Activated naive CD8-positive, alpha-beta T cell treated with anti-CD3 and anti-CD28 coated beads, Interleukin-2, amount 50 U/mL, for 24 hours (primary cell): Measurements from ENCODE around the gene PRDX5.
A peak's percentile ranks its signal among the peaks of the same experiment; 100 is the strongest.

Experiments used
- ATAC-seq: fragments of 150-1000 bp; cut with Tn5 transposase; one replicate; pipeline ENCODE4 v1.10.0; 2021
- DNase-seq: peaks from one replicate; pipeline ENCODE4 v3.0.0; 2021
- H3K27ac Mint-ChIP-seq: one replicate; pipeline ENCODE4 v1.8.0; 2021; ENCODE audit warnings: mild to moderate bottlenecking, mixed read lengths
- H3K27me3 Mint-ChIP-seq: one replicate; pipeline ENCODE4 v1.8.0; 2021; ENCODE audit warnings: mixed read lengths
- H3K36me3 Mint-ChIP-seq: one replicate; pipeline ENCODE4 v1.8.0; 2021; ENCODE audit warnings: low read depth, mixed read lengths
- H3K4me1 Mint-ChIP-seq: one replicate; pipeline ENCODE4 v1.8.0; 2021; ENCODE audit warnings: mixed read lengths
- H3K4me3 Mint-ChIP-seq: one replicate; pipeline ENCODE4 v1.8.0; 2021; ENCODE audit warnings: mild to moderate bottlenecking, moderate library complexity, mixed read lengths
- H3K9me3 Mint-ChIP-seq: one replicate; pipeline ENCODE4 v1.8.0; 2021; ENCODE audit warnings: mixed read lengths

PRDX5 gene

GRCh38 chr11:64317961-64318765 is at the start of gene PRDX5:
TSS of gene PRDX5 (plus strand) at chr11:64318121. CDS start at chr11:64318216, 95 bp downstream.
- Mint-ChIP-seq H3K4me3 (peak within 1 kb of the TSS; percentile 97), H3K27ac (peak within 1 kb of the TSS; percentile 98), H3K9me3 (no peaks in the 10 kb centered on the region), H3K4me1 (peaks cover 29% of the 10 kb centered on the region), H3K36me3 (peaks cover 33% of the 10 kb centered on the region), H3K27me3 (no peaks in the 10 kb centered on the region)
- DNase-seq = peak; percentile 94
- peak; percentile 75 for ATAC-seq

DNA sequence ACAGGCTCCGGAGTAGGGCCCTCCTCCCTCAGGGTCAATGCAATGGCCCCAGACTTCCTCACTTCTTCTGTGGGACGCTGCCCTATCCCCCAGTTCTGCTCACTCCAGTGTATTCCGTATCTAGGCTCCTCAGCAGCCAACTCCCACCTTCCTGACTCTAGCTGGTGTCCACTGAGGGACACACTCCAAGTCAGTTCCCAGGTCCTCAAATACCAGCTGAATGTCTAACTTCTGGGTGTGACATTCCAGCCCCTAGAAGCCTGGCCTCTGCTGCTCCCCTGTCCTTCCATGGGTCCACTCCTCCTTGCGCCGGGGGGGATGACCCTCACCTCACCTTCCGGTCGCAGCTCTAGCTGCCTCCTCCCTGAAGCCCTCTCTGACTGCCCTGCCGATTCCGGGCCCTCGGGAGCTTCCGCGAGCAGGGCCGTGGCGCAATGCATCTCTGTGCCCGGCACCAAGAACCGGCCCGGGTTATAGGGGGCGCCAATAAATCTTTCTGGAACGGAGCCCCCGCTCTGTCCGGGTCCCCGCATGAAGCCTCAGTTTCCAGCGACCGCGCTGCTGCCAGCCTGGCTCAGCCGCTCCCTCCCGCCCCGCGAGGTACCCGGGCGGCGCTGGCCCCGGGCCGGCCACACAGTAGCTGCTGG is 48.9 kb upstream of the PRDX5 start:
- peak; percentile 60 for DNase-seq
- ATAC-seq = peak; percentile 9
- peak overlapping the region; percentile 91 for H3K27ac Mint-ChIP-seq
- H3K27me3 Mint-ChIP-seq = no peaks in the 10 kb centered on the region
- peaks cover 28% of the 10 kb centered on the region for H3K4me1 Mint-ChIP-seq
- no peaks in the 10 kb centered on the region for H3K9me3 Mint-ChIP-seq
- peaks cover 9% of the 10 kb centered on the region for H3K36me3 Mint-ChIP-seq
- peak overlapping the region; percentile 98 for H3K4me3 Mint-ChIP-seq

DNA sequence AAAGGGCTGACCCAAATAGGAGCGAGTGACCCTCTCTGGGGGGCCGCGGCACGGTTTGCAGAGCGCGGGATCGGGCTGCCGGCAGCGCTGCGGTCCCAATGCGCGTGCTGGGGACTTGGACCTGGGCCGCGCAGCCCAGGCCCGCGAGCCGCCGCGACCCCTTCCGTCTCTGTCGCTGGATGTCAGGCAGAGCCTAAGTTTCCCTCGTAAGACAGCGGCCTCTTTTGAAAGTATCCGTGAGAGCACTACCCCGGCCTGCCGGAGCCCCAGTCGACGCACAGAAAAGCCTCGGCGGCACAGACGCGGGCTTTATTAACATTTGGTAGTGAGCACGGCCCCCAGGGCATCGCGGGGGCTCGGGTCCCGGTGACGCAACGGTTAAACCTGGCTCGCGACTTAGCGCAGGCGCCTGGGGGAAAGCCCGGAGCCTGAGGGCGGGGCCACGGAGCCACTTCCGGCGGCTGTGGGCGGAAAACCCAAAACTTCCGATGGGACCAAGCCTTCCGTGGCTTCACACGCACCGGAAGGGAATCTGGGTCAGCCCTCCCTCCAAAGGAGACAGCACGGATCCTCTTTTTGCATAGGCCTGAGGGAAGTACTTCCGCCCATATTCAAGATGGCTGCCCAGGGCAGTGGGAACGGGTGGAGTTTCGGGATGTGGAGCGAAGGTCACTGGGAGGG is 48.2 kb upstream of the PRDX5 start:
- peaks cover 28% of the 10 kb centered on the region for H3K4me1 Mint-ChIP-seq
- peak overlapping the region; percentile 98 for H3K4me3 Mint-ChIP-seq
- DNase-seq (peak; percentile 99), ATAC-seq (peak; percentile 86)
- H3K27ac Mint-ChIP-seq = peak overlapping the region; percentile 96
- H3K27me3 Mint-ChIP-seq = no peaks in the 10 kb centered on the region
- no peaks in the 10 kb centered on the region for H3K9me3 Mint-ChIP-seq
- peaks cover 9% of the 10 kb centered on the region for H3K36me3 Mint-ChIP-seq

DNA sequence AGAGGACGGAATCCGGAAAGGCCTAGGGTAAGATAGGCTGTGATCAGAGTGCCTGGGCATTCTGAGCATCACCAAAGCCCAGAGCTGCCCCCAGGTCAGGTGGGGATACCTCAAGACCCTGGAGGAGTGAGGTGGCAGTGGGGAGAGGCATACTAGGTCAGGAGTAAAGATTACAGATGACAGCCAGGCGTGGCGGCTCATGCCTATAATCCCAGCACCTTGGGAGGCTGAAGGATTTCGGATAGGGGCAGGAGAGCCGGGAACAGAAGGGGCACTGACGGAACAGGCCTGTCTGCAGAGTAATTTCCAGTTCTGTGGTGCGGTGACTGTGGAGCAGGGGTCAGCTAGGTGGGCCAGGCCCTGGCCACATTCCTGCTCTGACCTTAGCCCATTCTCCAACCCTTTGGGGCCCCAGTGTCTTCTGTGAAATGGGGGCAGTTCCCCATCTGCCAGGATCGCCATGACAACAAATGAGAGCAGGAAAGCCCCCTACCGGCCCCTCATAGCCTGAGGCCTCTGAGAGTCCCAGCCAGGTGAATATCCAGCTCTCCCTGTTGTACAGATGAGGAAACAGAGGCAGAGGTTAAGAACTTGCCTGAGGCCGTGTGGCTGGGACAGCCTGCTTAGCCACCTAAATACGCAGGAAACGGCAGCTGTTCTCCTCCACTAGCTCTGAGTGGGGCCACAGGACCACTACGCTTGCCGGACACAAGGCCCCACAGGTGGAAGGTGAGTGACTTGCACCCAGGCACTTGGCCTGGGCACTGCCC is 42.7 kb upstream of the PRDX5 start:
- Mint-ChIP-seq H3K4me1 (peaks cover 10% of the 10 kb centered on the region), H3K27ac (no peak overlapping the region), H3K9me3 (no peaks in the 10 kb centered on the region), H3K27me3 (no peaks in the 10 kb centered on the region), H3K4me3 (no peak overlapping the region), H3K36me3 (peaks cover 2% of the 10 kb centered on the region)
- no peak for ATAC-seq
- DNase-seq = no peak

- ATAC-seq = no peak
- H3K9me3 Mint-ChIP-seq = no peaks in the 10 kb centered on the region
- DNase-seq = no peak
- no peaks in the 10 kb centered on the region for H3K27me3 Mint-ChIP-seq
- no peak overlapping the region for H3K4me3 Mint-ChIP-seq
- H3K4me1 Mint-ChIP-seq = peaks cover 8% of the 10 kb centered on the region
- H3K27ac Mint-ChIP-seq = no peak overlapping the region
- H3K36me3 Mint-ChIP-seq = no peaks in the 10 kb centered on the region
Observed at GRCh38 chr11:64275841-64276240, 42.1 kb upstream of the PRDX5 start.

GRCh38 chr11:64276653-64277431 is 41.1 kb upstream of the PRDX5 start:
- no peak overlapping the region for H3K4me3 Mint-ChIP-seq
- no peak for DNase-seq
- no peak overlapping the region for H3K27ac Mint-ChIP-seq

GRCh38 chr11:64278576-64279190 is 39.2 kb upstream of the PRDX5 start:
- ATAC-seq (no peak), DNase-seq (no peak)
- Mint-ChIP-seq H3K27me3 (no peaks in the 10 kb centered on the region), H3K4me3 (no peak overlapping the region), H3K36me3 (peaks cover 9% of the 10 kb centered on the region), H3K4me1 (peaks cover 4% of the 10 kb centered on the region), H3K27ac (no peak overlapping the region), H3K9me3 (no peaks in the 10 kb centered on the region)

More at GRCh38 chr11:64276653-64277431, 41.1 kb upstream of the PRDX5 start:
- ATAC-seq = no peak
- Mint-ChIP-seq H3K9me3 (no peaks in the 10 kb centered on the region), H3K27me3 (no peaks in the 10 kb centered on the region), H3K36me3 (peaks cover 4% of the 10 kb centered on the region), H3K4me1 (peaks cover 6% of the 10 kb centered on the region)

DNA sequence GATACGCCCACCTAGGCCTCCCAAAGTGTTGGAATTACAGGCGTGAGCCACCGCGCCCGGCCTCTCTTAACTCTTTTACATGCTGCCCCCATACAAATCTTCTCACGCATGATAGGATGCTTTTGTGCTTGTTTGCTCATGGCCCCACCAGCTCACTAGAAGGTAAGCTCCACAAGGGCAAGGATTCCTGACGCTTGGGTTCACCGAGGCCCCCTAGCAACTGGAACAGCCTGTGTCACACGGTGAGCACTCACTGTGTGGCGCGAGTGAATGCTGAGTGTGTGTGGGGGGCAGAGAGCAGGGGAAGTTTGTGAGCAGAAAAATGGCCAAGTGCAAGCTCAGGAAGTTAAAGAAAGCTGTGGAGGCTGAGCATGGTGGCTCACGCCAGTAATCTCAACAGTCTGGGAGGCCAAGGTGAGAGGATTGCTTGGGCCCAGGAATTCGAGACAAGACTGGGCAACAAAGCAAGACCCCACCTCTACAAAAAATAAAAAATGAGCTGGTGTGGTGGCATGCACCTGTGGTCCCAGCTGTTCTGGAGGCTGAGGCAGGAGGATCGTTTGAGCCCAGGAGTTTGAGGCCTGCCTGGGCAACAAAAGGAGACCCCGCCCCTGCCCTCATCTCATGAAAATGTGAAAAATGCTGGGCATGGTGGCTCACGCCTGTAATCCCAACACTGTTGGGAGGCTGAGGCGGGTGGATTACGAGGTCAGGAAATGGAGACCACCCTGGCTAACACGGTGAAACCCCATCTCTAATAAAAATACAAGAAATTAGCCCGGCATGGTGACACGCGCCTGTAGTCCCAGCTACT is 35.8 kb upstream of the PRDX5 start:
- Mint-ChIP-seq H3K9me3 (no peaks in the 10 kb centered on the region), H3K4me3 (no peak overlapping the region), H3K27ac (peak overlapping the region; percentile 65), H3K27me3 (no peaks in the 10 kb centered on the region), H3K4me1 (peaks cover 17% of the 10 kb centered on the region), H3K36me3 (peaks cover 9% of the 10 kb centered on the region)
- DNase-seq (no peak), ATAC-seq (no peak)

- no peak overlapping the region for H3K27ac Mint-ChIP-seq
Observed at GRCh38 chr11:64283092-64283491, 34.8 kb upstream of the PRDX5 start.

GRCh38 chr11:64284048-64284961 is 33.6 kb upstream of the PRDX5 start, which contains the start of gene BAD:
TSS of gene BAD (minus strand) at chr11:64284665. CDS start at chr11:64284368, 297 bp downstream.
- Mint-ChIP-seq H3K4me1 (peaks cover 17% of the 10 kb centered on the region), H3K9me3 (no peaks in the 10 kb centered on the region), H3K27me3 (no peaks in the 10 kb centered on the region), H3K36me3 (peaks cover 9% of the 10 kb centered on the region), H3K4me3 (peak within 1 kb of the TSS; percentile 83), H3K27ac (peak within 1 kb of the TSS; percentile 92)
- DNase-seq (peak; percentile 93), ATAC-seq (peak; percentile 93)

More at GRCh38 chr11:64283092-64283491, 34.8 kb upstream of the PRDX5 start:
- Mint-ChIP-seq H3K4me1 (peaks cover 17% of the 10 kb centered on the region), H3K36me3 (peaks cover 9% of the 10 kb centered on the region), H3K4me3 (peak overlapping the region; percentile 25), H3K9me3 (no peaks in the 10 kb centered on the region), H3K27me3 (no peaks in the 10 kb centered on the region)
- DNase-seq (no peak), ATAC-seq (no peak)

DNA sequence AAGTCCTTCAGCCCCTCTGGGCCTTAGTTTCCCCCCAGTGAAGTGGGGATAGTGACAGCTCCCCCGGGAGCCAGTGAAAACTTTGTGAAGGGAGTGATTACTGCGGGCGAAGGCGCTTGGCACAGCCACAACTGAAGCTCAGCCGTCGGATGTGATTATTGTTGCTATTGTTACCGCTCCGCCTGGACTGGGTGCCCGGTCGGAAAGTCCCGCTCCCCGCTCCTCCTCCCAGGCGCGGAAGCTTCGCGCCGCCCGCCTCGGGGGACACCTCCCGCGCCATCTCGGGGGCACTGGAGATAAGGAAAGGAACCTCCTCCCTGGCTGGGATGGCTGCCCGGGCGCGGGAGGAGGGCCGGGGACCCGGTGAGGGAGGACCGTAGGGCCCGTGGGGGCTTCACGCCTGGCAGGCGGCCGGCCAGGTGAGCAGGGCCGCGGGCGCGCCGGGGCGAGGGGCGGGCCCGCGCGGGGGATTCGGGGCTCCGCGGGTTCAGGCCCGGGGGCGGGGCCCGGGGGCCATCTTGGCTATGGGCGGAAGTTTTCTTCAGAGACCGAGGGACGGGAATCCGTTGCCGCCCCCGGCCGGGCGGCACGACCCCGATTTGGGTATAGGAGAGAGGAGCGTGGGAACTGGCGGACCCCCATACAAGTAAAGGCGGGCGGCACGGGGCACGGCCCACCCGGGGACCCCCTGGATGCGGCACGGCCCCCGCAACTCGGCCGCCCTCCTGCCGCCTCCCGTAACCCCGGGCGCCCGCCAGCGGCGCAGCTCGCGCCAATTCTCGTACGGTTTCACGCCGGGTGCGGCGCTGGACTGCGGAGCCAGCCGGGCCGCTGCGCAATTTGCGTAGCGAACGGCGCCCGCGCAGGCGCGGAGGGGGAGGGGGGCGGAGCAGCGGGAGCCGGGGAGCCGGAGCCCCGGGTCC is 32.7 kb upstream of the PRDX5 start, which contains the start of gene GPR137:
Gene GPR137, plus strand, starts transcription at position 887 of the 923 bp plus-strand sequence. CDS start 677 bp downstream, outside the sequence.
- Mint-ChIP-seq H3K27ac (peak within 1 kb of the TSS; percentile 92), H3K27me3 (peaks cover 2% of the 10 kb centered on the region), H3K4me1 (peaks cover 17% of the 10 kb centered on the region), H3K4me3 (peak within 1 kb of the TSS; percentile 83), H3K36me3 (peaks cover 9% of the 10 kb centered on the region), H3K9me3 (no peaks in the 10 kb centered on the region)
- DNase-seq = peak; percentile 95
- ATAC-seq = peak; percentile 55
